Natural killer cell (primary cell): Measurements from ENCODE around the gene YAP1. TPM values are rescaled to one million over a fixed set of nuclear protein-coding genes. Genes with fewer than 3 reads are reported as not detected.

Source experiments
- ATAC-seq, 3 donors: fragments of 150-1000 bp in 2 of 3; fragments of 200-7000 bp in 1 of 3; cut with Tn5 transposase; 1 replicate in 1 of 3; 2 replicates in 2 of 3; pipeline ENCODE4 v1.10.0; 2021; ENCODE audit warnings: mild to moderate bottlenecking in 2 of 3, moderate library complexity in 2 of 3
- DNase-seq, 2 donors: peaks; one replicate each; pipeline versions ENCODE4 v3.0.0 to v3.0.0-alpha.2; 2013 to 2021; ENCODE audit warnings: mixed read lengths in 1 of 2
- H3K27ac ChIP-seq: one replicate; pipeline ENCODE4 v1.5.1; 2013; ENCODE audit warnings: mild to moderate bottlenecking, low read length
- H3K27me3 ChIP-seq: one replicate; pipeline ENCODE4 v1.6.1; 2013; ENCODE audit warnings: low read length; ENCODE audit not compliant: control insufficient read depth, insufficient read depth
- H3K36me3 ChIP-seq: one replicate; pipeline ENCODE4 v1.6.1; 2013; ENCODE audit warnings: low read length; ENCODE audit not compliant: control insufficient read depth, insufficient read depth
- H3K4me1 ChIP-seq: one replicate; pipeline ENCODE4 v1.6.1; 2013; ENCODE audit warnings: low read length; ENCODE audit not compliant: control insufficient read depth, insufficient read depth
- H3K4me3 ChIP-seq: one replicate; pipeline ENCODE4 v1.5.1; 2013; ENCODE audit warnings: low read length
- H3K9me3 ChIP-seq: one replicate; pipeline ENCODE4 v1.6.1; 2013; ENCODE audit warnings: low read length; ENCODE audit not compliant: control insufficient read depth, insufficient read depth
- H3K27ac Mint-ChIP-seq, 2 donors: one replicate each; pipeline ENCODE4 v1.8.0; 2022; ENCODE audit warnings: mild to moderate bottlenecking in 2 of 2, mixed read lengths in 2 of 2, moderate library complexity in 1 of 2
- H3K27me3 Mint-ChIP-seq, 2 donors: one replicate each; pipeline ENCODE4 v1.8.0; 2022; ENCODE audit warnings: low read depth in 2 of 2, mixed read lengths in 2 of 2
- H3K36me3 Mint-ChIP-seq: one replicate; pipeline ENCODE4 v1.8.0; 2022; ENCODE audit warnings: mixed read lengths
- H3K4me1 Mint-ChIP-seq, 2 donors: one replicate each; pipeline ENCODE4 v1.8.0; 2022; ENCODE audit warnings: mixed read lengths in 2 of 2
- H3K4me3 Mint-ChIP-seq: one replicate; pipeline ENCODE4 v1.8.0; 2022; ENCODE audit warnings: mild to moderate bottlenecking, moderate library complexity, mixed read lengths
- H3K9me3 Mint-ChIP-seq, 2 donors: one replicate each; pipeline ENCODE4 v1.8.0; 2022; ENCODE audit warnings: mixed read lengths in 2 of 2
- CTCF ChIP-seq: fragments of 200-600 bp; IDR thresholded peaks from one replicate; pipeline ENCODE4 v1.8.0; 2022; ENCODE audit warnings: antibody characterized with exemption
- WGBS: methylation state at CpG from one replicate; pipeline ENCODE4 v1.1.7; 2013; ENCODE audit warnings: missing lambda C conversion rate; ENCODE audit not compliant: insufficient coverage; 5-methylcytosine and 5-hydroxymethylcytosine counted together
- intact Hi-C: fragments of 100-400 bp; cut with micrococcal nuclease; formaldehyde crosslinking; loops from one replicate; pipeline ENCODE4 v1.14.2; 2022
- total RNA-seq, 4 donors: library from RNA; stranded (reverse); fragments of 120-200 nt in 1 of 4; gene quantifications; one replicate each; pipeline versions ENCODE4 v1.2.3 to v1.2.4, GENCODE V29; 2013 to 2022

The YAP1 gene
- total RNA-seq, 3 donors from 2014 or later (not counting 1 experiment from before 2014, with no cell fraction given): not detected

GRCh38 chr11:102119997-102120396 is 9.8 kb downstream of the YAP1 start:
- Histone ChIP-seq H3K36me3 (no peaks in the 10 kb centered on the region), H3K4me3 (no peak overlapping the region), H3K27me3 (peaks cover 10% of the 10 kb centered on the region), H3K4me1 (no peaks in the 10 kb centered on the region), H3K27ac (no peak overlapping the region), H3K9me3 (no peaks in the 10 kb centered on the region)
- no peaks in the 10 kb centered on the region for H3K36me3 Mint-ChIP-seq
- no peaks in the 10 kb centered on the region for H3K4me1 Mint-ChIP-seq
- intact Hi-C loops: no loop called here
- no peak for TF ChIP-seq CTCF
- WGBS: 39% methylated on average over 4 of the region's 4 CpGs
- H3K27ac Mint-ChIP-seq: no peak overlapping the region
- peaks cover 0 to 3% of the 10 kb centered on the region in 2 donors for H3K9me3 Mint-ChIP-seq
- peaks cover 15 to 33% of the 10 kb centered on the region in 2 donors for H3K27me3 Mint-ChIP-seq
- ATAC-seq: no peak
- no peak for DNase-seq
- no peak overlapping the region for H3K4me3 Mint-ChIP-seq

DNA sequence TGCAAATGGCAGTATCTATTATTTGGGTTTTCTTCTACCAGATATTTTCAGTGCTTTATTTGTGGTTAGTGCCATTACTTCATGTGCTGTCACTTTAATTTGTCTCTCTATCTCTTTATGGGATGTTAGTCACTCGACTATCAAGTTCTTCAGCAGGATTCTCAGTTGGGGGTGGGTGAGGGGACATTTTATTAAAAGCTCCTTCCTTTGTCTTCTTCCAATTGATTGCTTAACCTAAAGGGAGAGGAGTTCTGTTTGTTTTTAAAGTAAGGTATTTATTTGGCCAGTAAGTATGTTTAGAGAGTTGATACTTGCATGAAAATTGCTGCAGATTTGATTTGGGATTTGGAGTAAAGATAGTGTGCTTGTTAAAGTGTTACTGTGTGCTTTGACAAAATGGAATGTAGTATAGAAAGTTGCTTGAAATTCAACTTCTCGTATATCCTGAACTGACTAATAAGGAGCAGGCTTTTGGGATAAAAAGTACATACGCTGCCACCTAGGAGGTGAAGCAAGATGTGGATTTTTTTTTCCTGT is 10.3 kb downstream of the YAP1 start:
- peaks cover 0 to 3% of the 10 kb centered on the region in 2 donors for H3K9me3 Mint-ChIP-seq
- no peaks in the 10 kb centered on the region for H3K36me3 Mint-ChIP-seq
- Histone ChIP-seq H3K36me3 (no peaks in the 10 kb centered on the region), H3K27me3 (peaks cover 8% of the 10 kb centered on the region), H3K9me3 (no peaks in the 10 kb centered on the region), H3K4me3 (no peak overlapping the region), H3K27ac (no peak overlapping the region), H3K4me1 (no peaks in the 10 kb centered on the region)
- no peak overlapping the region for H3K27ac Mint-ChIP-seq
- no peaks in the 10 kb centered on the region for H3K4me1 Mint-ChIP-seq
- 75% methylated on average over 1 of the region's 3 CpGs for WGBS
- intact Hi-C loops: no loop called here
- TF ChIP-seq CTCF: no peak
- ATAC-seq (no peak), DNase-seq (no peak)
- H3K4me3 Mint-ChIP-seq: no peak overlapping the region
- H3K27me3 Mint-ChIP-seq: peaks cover 10 to 28% of the 10 kb centered on the region in 2 donors

DNA sequence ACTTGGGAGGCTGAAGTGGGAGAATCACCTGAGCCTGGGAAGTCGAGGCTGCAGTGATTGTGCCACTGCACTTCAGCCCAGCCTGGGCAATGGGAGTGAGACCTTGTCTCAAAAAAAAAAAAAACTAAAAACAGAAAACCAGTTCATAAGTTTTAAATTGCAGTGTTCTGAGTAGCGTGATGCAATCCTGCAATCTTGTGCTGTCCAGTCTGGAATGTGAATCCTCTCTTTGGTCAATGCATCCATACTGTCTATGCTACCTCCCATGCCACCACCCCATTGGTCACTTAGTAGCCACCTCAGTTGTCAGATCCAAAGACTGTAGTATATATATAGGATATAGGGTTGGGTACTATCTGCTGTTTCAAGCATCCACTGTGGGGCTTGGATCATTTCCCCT is 11.1 kb downstream of the YAP1 start:
- ATAC-seq: no peak
- intact Hi-C loops: no loop called here
- H3K4me1 ChIP-seq: no peaks in the 10 kb centered on the region
- H3K9me3 ChIP-seq: no peaks in the 10 kb centered on the region
- H3K27ac Mint-ChIP-seq: no peak overlapping the region
- peaks cover 8 to 20% of the 10 kb centered on the region in 2 donors for H3K27me3 Mint-ChIP-seq
- no peak overlapping the region for H3K4me3 Mint-ChIP-seq
- H3K9me3 Mint-ChIP-seq: peaks cover under 1 to 3% of the 10 kb centered on the region in 2 donors
- no peaks in the 10 kb centered on the region for H3K36me3 ChIP-seq
- peaks cover 7% of the 10 kb centered on the region for H3K27me3 ChIP-seq
- no peak for TF ChIP-seq CTCF
- no peak overlapping the region for H3K27ac ChIP-seq
- no peaks in the 10 kb centered on the region for H3K36me3 Mint-ChIP-seq
- 77% methylated on average over 2 of the region's 2 CpGs for WGBS
- H3K4me3 ChIP-seq: no peak overlapping the region
- H3K4me1 Mint-ChIP-seq: no peaks in the 10 kb centered on the region
- DNase-seq: no peak

- H3K27me3 Mint-ChIP-seq: no peaks in the 10 kb centered on the region
- H3K36me3 Mint-ChIP-seq: no peaks in the 10 kb centered on the region
- no peaks in the 10 kb centered on the region for H3K9me3 ChIP-seq
- no peak overlapping the region for H3K4me3 ChIP-seq
- no peaks in the 10 kb centered on the region for H3K9me3 Mint-ChIP-seq
- DNase-seq (no peak), ATAC-seq (no peak)
- H3K4me3 Mint-ChIP-seq: no peak overlapping the region
- intact Hi-C loops: no loop called here
- H3K4me1 Mint-ChIP-seq: no peaks in the 10 kb centered on the region
- no peaks in the 10 kb centered on the region for H3K27me3 ChIP-seq
- 87% methylated on average over 2 of the region's 3 CpGs for WGBS
- no peak for TF ChIP-seq CTCF
- H3K4me1 ChIP-seq: no peaks in the 10 kb centered on the region
- no peak overlapping the region for H3K27ac ChIP-seq
- H3K36me3 ChIP-seq: no peaks in the 10 kb centered on the region
- no peak overlapping the region for H3K27ac Mint-ChIP-seq
Measured at GRCh38 chr11:102134597-102134996, 24.4 kb downstream of the YAP1 start.
